Measurements from ENCODE around the gene JAKMIP2.

JAKMIP2 gene

GRCh38 chr5:147645197-147645596 is 137.3 kb downstream of the JAKMIP2 start:
- CTCF ChIA-PET = interaction anchor here (0.6 to 1.3 kb wide), 4 partner anchors 17 to 984 kb away, joined by 3 to 7 read pairs (median 4); no protein-coding TSS in a partner anchor
- H3K4me1 ChIP-seq (ENCODE audit: control insufficient read depth, insufficient read depth, low read length) = no peaks in the 10 kb centered on the region
- no peak for TF ChIP-seq ZBTB1 (tag by site-specific recombination; IDR thresholded peaks at IDR 0.05)
- no peak for TF ChIP-seq ZSCAN23 (tag by site-specific recombination; IDR thresholded peaks at IDR 0.05)
- no peak for TF ChIP-seq ZNF292 (tag by site-specific recombination; IDR thresholded peaks at IDR 0.05; ENCODE audit: borderline replicate concordance, low read depth)
- no peak for TF ChIP-seq ZNF140 (tag by site-specific recombination; IDR thresholded peaks at IDR 0.05)
- TF ChIP-seq ZNF239 (tag by site-specific recombination; IDR thresholded peaks at IDR 0.05) = no peak
- TF ChIP-seq ZNF19 (tag by site-specific recombination; IDR thresholded peaks at IDR 0.05; ENCODE audit: low read depth) = no peak
- TF ChIP-seq ZBTB44 (tag by site-specific recombination; IDR thresholded peaks at IDR 0.05) = no peak
- TF ChIP-seq ZNF513 (tag by site-specific recombination; IDR thresholded peaks at IDR 0.05) = no peak
- TF ChIP-seq ZNF629 (tag by site-specific recombination; IDR thresholded peaks at IDR 0.05) = no peak
- TF ChIP-seq TRIM28 (IDR thresholded peaks at IDR 0.05; ENCODE audit: borderline replicate concordance, low read length) = no peak
- no peak for TF ChIP-seq ZNF16 (tag by site-specific recombination; IDR thresholded peaks at IDR 0.05; ENCODE audit: low read depth)
- TF ChIP-seq ZNF112 (tag by site-specific recombination; IDR thresholded peaks at IDR 0.05) = no peak
- TF ChIP-seq PRDM4 (tag by site-specific recombination; IDR thresholded peaks at IDR 0.05) = no peak
- TF ChIP-seq ZNF211 (tag by site-specific recombination; IDR thresholded peaks at IDR 0.05; ENCODE audit: low read depth) = no peak
- TF ChIP-seq, protein P1, sequence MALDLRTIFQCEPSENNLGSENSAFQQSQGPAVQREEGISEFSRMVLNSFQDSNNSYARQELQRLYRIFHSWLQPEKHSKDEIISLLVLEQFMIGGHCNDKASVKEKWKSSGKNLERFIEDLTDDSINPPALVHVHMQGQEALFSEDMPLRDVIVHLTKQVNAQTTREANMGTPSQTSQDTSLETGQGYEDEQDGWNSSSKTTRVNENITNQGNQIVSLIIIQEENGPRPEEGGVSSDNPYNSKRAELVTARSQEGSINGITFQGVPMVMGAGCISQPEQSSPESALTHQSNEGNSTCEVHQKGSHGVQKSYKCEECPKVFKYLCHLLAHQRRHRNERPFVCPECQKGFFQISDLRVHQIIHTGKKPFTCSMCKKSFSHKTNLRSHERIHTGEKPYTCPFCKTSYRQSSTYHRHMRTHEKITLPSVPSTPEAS (tag by site-specific recombination; IDR thresholded peaks at IDR 0.05) = no peak
- TF ChIP-seq ZNF24 (tag by site-specific recombination; IDR thresholded peaks at IDR 0.05) = no peak
- no peak overlapping the region for H3K4me3 ChIP-seq (ENCODE audit: low read depth, low read length)
- no peak overlapping the region for H3K27ac ChIP-seq (ENCODE audit: extremely low read depth, low read depth, low read length)
- no peaks in the 10 kb centered on the region for H3K9me3 ChIP-seq (ENCODE audit: control insufficient read depth, insufficient read depth, low read depth, low read length)
- H3K36me3 ChIP-seq (ENCODE audit: control insufficient read depth in 2 of 2, insufficient read depth in 1 of 2, low read length in 2 of 2) = peaks cover 3 to 21% of the 10 kb centered on the region in 2 experiments; a peak in 2 of 3 replicates
- POLR2A ChIA-PET = no interaction called here

GRCh38 chr5:147644460-147644859 is 138.1 kb downstream of the JAKMIP2 start:
- Histone ChIP-seq H3K9me3 (ENCODE audit: control insufficient read depth, insufficient read depth, low read depth, low read length) (no peaks in the 10 kb centered on the region), H3K27ac (ENCODE audit: extremely low read depth, low read depth, low read length) (no peak overlapping the region), H3K4me1 (ENCODE audit: control insufficient read depth, insufficient read depth, low read length) (no peaks in the 10 kb centered on the region), H3K36me3 (ENCODE audit: control insufficient read depth in 2 of 2, insufficient read depth in 1 of 2, low read length in 2 of 2) (peaks cover 3 to 21% of the 10 kb centered on the region in 2 experiments; a peak in 2 of 3 replicates), H3K4me3 (ENCODE audit: low read depth, low read length) (no peak overlapping the region)
- ChIA-PET POLR2A (no interaction called here), CTCF (interaction anchor here (1.3 kb wide), 1 partner anchor 16 kb away, joined by 7 read pairs; no protein-coding TSS in a partner anchor)
- TF ChIP-seq, protein P2, sequence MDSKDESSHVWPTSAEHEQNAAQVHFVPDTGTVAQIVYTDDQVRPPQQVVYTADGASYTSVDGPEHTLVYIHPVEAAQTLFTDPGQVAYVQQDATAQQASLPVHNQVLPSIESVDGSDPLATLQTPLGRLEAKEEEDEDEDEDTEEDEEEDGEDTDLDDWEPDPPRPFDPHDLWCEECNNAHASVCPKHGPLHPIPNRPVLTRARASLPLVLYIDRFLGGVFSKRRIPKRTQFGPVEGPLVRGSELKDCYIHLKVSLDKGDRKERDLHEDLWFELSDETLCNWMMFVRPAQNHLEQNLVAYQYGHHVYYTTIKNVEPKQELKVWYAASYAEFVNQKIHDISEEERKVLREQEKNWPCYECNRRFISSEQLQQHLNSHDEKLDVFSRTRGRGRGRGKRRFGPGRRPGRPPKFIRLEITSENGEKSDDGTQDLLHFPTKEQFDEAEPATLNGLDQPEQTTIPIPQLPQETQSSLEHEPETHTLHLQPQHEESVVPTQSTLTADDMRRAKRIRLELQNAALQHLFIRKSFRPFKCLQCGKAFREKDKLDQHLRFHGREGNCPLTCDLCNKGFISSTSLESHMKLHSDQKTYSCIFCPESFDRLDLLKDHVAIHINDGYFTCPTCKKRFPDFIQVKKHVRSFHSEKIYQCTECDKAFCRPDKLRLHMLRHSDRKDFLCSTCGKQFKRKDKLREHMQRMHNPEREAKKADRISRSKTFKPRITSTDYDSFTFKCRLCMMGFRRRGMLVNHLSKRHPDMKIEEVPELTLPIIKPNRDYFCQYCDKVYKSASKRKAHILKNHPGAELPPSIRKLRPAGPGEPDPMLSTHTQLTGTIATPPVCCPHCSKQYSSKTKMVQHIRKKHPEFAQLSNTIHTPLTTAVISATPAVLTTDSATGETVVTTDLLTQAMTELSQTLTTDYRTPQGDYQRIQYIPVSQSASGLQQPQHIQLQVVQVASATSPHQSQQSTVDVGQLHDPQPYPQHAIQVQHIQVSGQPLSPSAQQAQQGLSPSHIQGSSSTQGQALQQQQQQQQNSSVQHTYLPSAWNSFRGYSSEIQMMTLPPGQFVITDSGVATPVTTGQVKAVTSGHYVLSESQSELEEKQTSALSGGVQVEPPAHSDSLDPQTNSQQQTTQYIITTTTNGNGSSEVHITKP (tag by site-specific recombination; IDR thresholded peaks at IDR 0.05) = no peak
- TF ChIP-seq TCF7L2 (IDR thresholded peaks at IDR 0.05; ENCODE audit: borderline replicate concordance, low read depth, low read length) (no peak), ZNF792 (tag by site-specific recombination; IDR thresholded peaks at IDR 0.05) (no peak), ZNF785 (tag by site-specific recombination; IDR thresholded peaks at IDR 0.05) (no peak), ZNF140 (tag by site-specific recombination; IDR thresholded peaks at IDR 0.05) (no peak), TSHZ1 (tag by site-specific recombination; IDR thresholded peaks at IDR 0.05; ENCODE audit: borderline replicate concordance) (no peak), ZNF701 (tag by site-specific recombination; IDR thresholded peaks at IDR 0.05) (no peak)
